Esophagus muscularis mucosa (tissue), 4 donors: ENCODE measurements around the gene PLPP7. TPM values are rescaled to one million over a fixed set of nuclear protein-coding genes. Genes with fewer than 3 reads are reported as not detected.
"Not testable (repeated sequence)": the region's sequence is repeated elsewhere in the genome, so short reads cannot be mapped to it uniquely, and the experiment has no call there.

Experiments
- DNase-seq: peaks from one replicate; pipeline ENCODE4 v3.0.0-alpha.2; 2017; ENCODE audit errors: extremely low spot score
- H3K27ac ChIP-seq, 4 donors: fragments of 200-600 bp; sonication (generic); replicated peaks in 1 of 4; 1 replicate in 3 of 4; 2 replicates in 1 of 4; pipeline ENCODE4 v1.5.1; 2016 to 2019; ENCODE audit warnings: mild to moderate bottlenecking in 1 of 4
- H3K27me3 ChIP-seq, 4 donors: fragments of 200-600 bp; sonication (generic); one replicate each; pipeline versions ENCODE4 v1.5.1 to v1.6.0; 2016 to 2019
- H3K36me3 ChIP-seq, 4 donors: fragments of 200-600 bp; sonication (generic); one replicate each; pipeline ENCODE4 v1.5.1; 2016 to 2019
- H3K4me1 ChIP-seq, 4 donors: fragments of 200-600 bp; sonication (generic); one replicate each; pipeline ENCODE4 v1.5.1; 2016 to 2019
- H3K4me3 ChIP-seq, 4 donors: fragments of 200-600 bp; sonication (generic); 1 replicate in 2 of 4; 2 replicates in 2 of 4; pipeline ENCODE4 v1.5.1; 2016 to 2019; ENCODE audit warnings: mild to moderate bottlenecking in 4 of 4, moderate library complexity in 1 of 4
- H3K9me3 ChIP-seq, 4 donors: fragments of 200-600 bp; sonication (generic); 1 replicate in 3 of 4; 2 replicates in 1 of 4; pipeline ENCODE4 v1.5.1; 2016 to 2019
- CTCF ChIP-seq, 3 experiments: fragments of 200-600 bp in 2 of 3; fragments of 450-650 bp in 1 of 3; sonication (generic) in 2 of 3; IDR thresholded peaks; one replicate each; pipeline ENCODE4 v1.5.1; 2017 to 2019; ENCODE audit warnings: antibody characterized with exemption in 3 of 3, mild to moderate bottlenecking in 2 of 3, moderate library complexity in 1 of 3
- EP300 ChIP-seq: sonication (generic); formaldehyde crosslinking; IDR thresholded peaks from one replicate; pipeline ENCODE4 v1.6.1; 2017; ENCODE audit warnings: antibody characterized with exemption
- POLR2A ChIP-seq: fragments of 450-650 bp; IDR thresholded peaks from one replicate; pipeline ENCODE4 v1.6.1; 2017; ENCODE audit warnings: antibody characterized with exemption, moderate library complexity, mild to moderate bottlenecking, low read depth
- POLR2AphosphoS5 ChIP-seq, 2 donors: sonication (generic); formaldehyde crosslinking; IDR thresholded peaks; one replicate each; pipeline ENCODE4 v1.6.1; 2017; ENCODE audit warnings: antibody characterized with exemption in 2 of 2
- WGBS: methylation state at CpG from one replicate; pipeline ENCODE4 v1.1.5; 2018; 5-methylcytosine and 5-hydroxymethylcytosine counted together
- intact Hi-C: fragments of 100-400 bp; cut with DNase I; formaldehyde crosslinking; loops from one replicate; pipeline ENCODE4 v1.15.1; 2023
- total RNA-seq, 4 donors: library from RNA; depleted of rRNA; stranded (reverse); fragments of >200 nt; gene quantifications; one replicate each; pipeline versions ENCODE4 v1.1.0 to v1.2.1, GENCODE V29; 2016

Gene PLPP7
- total RNA-seq, 4 donors from 2014 or later = 11.4 to 22.5 (median 14.4) TPM

DNA sequence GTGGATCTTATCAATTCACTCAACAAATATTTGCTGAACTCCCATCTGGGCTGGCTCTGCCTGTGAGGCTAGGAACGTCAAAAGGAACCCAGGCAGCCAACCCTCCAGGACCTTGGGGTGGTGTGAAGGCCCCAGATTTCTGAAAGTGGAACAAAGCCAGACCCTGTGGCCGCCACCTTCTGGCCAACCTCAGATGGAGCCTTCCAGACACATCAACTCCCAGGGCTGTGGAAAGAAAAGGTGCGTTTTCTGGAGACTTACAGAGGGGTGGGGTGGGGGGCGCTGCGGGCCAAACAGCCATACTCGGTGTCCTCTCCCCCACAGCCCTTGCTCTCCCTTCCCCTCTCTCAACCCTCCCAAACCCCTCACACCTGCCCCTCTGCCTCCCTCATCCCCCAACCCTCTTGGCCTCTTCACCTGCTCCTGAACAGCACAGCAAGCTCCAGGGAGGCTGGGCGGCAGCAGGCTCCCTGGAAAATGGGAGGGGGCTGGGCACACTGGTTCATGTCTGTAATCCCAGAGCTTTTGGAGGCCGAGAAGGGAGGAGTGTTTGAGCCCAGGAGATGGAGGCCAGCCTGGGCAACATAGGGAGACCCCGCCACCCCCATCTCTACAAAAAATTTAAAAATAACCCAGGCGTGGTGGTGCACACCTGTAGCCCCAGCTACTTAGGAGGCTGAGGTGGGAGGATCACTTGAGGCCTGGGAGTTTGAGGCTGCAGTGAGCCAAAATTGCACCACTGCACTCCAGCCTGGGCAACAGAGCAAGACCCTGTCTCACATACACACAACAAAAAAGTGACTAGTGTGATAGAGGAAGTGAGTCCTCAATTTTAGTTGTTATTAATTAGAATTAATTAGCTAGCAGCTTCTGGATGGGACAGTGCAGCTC is 59.4 kb downstream of the PLPP7 start:
- peaks cover 3 to 13% (median 10%) of the 10 kb centered on the region in 4 donors for H3K4me1 ChIP-seq
- peaks cover 0 to 21% (median 2%) of the 10 kb centered on the region in 4 donors for H3K27me3 ChIP-seq
- H3K36me3 ChIP-seq = no peaks in the 10 kb centered on the region
- no peaks in the 10 kb centered on the region for H3K9me3 ChIP-seq
- H3K27ac ChIP-seq = no peak overlapping the region
- intact Hi-C loops = loop anchor here (5.0 kb wide), 1 partner anchor 128 kb away; no protein-coding TSS in a partner anchor
- DNase-seq = no peak
- no peak overlapping the region for H3K4me3 ChIP-seq
- TF ChIP-seq EP300 = no peak
- TF ChIP-seq POLR2A = no peak
- no peak for TF ChIP-seq POLR2AphosphoS5 (IDR thresholded peaks at IDR 0.05)
- TF ChIP-seq CTCF (IDR thresholded peaks at IDR 0.05) = no peak
- WGBS = 81% methylated on average over 6 of the region's 10 CpGs

GRCh38 chr9:131349522-131349880 is 60.0 kb downstream of the PLPP7 start:
- DNase-seq = no peak
- Histone ChIP-seq H3K27me3 (peaks cover 0 to 21% (median 2%) of the 10 kb centered on the region in 4 donors), H3K9me3 (no peaks in the 10 kb centered on the region), H3K36me3 (no peaks in the 10 kb centered on the region), H3K27ac (no peak overlapping the region), H3K4me1 (peaks cover 3 to 13% (median 10%) of the 10 kb centered on the region in 4 donors), H3K4me3 (peak overlapping the region in 3 of 4 donors; percentile 30 to 39 (median 34))
- 95% methylated on average over 3 of the region's 5 CpGs for WGBS
- TF ChIP-seq CTCF (IDR thresholded peaks at IDR 0.05) (no peak), EP300 (no peak), POLR2A (no peak), POLR2AphosphoS5 (IDR thresholded peaks at IDR 0.05) (no peak)
- intact Hi-C loops = loop anchor here (5.0 kb wide), 1 partner anchor 128 kb away; no protein-coding TSS in a partner anchor

DNA sequence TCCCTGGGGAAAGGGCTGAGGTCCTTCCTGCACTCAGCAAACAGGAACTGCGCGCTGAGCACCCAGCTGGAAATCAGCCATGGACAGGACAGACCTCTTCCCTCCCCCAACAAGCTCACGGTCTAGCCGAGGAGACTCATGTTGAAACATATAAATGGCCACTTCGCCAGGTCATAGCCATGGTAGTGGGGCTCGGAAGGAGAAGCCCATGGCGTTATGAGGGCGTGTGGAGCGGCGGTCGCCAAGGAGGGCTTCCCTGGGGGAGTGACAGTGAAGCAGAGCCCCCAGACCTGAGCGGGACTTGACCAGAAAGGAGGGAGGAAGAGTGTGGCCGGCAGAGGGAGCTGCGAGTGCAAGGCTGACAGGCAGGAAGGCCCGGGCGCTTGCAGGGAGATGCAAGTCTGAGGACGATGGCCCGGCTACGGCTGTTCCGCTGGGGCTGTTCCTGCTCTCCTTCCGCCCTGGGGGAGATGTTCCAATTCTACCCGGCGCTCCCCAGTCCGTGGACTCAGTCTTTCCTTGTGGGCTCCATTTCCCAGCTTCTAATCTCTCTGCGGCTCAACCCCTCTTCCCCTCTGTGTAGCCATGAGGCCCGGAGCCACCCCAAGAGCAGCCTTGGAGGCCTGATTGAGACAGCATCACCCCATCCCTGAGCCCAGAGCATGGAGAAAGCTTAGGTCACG is 60.5 kb downstream of the PLPP7 start:
- H3K4me1 ChIP-seq = peaks cover 3 to 13% (median 10%) of the 10 kb centered on the region in 4 donors
- 11% methylated on average over 25 of the region's 27 CpGs for WGBS
- H3K36me3 ChIP-seq = no peaks in the 10 kb centered on the region
- H3K27me3 ChIP-seq = peaks cover 0 to 17% (median 2%) of the 10 kb centered on the region in 4 donors
- intact Hi-C loops = loop anchor here (5.0 to 10.0 kb wide), 3 partner anchors 72 to 395 kb away; partner anchors contain the start of gene RAPGEF1
- DNase-seq = peak; percentile 97
- no peaks in the 10 kb centered on the region for H3K9me3 ChIP-seq
- TF ChIP-seq POLR2AphosphoS5 (IDR thresholded peaks at IDR 0.05) = peak; percentile 20 to 41
- no peak for TF ChIP-seq EP300
- TF ChIP-seq CTCF (IDR thresholded peaks at IDR 0.05) = peak; percentile 84 to 89 (median 88)
- H3K27ac ChIP-seq = no peak overlapping the region
- H3K4me3 ChIP-seq = peak overlapping the region; percentile 30 to 44 (median 36)

GRCh38 chr9:131356479-131356878 is 67.0 kb downstream of the PLPP7 start:
- not testable (repeated sequence) for DNase-seq, H3K27me3 ChIP-seq, H3K9me3 ChIP-seq, H3K4me1 ChIP-seq, H3K4me3 ChIP-seq, H3K36me3 ChIP-seq, H3K27ac ChIP-seq
- WGBS = 64% methylated on average over 5 of the region's 6 CpGs
- intact Hi-C loops = loop anchor here (10.0 kb wide), 1 partner anchor 388 kb away; the partner anchor contains the start of gene RAPGEF1

GRCh38 chr9:131358556-131358955 is 69.0 kb downstream of the PLPP7 start:
- WGBS = 90% methylated on average over 10 of the region's 10 CpGs
- intact Hi-C loops = loop anchor here (10.0 kb wide), 1 partner anchor 386 kb away; the partner anchor contains the start of gene RAPGEF1
- H3K9me3 ChIP-seq = no peaks in the 10 kb centered on the region
- TF ChIP-seq POLR2AphosphoS5 (IDR thresholded peaks at IDR 0.05) (no peak), EP300 (no peak), CTCF (IDR thresholded peaks at IDR 0.05) (no peak), POLR2A (no peak)
- H3K4me1 ChIP-seq = peaks cover 4 to 12% (median 10%) of the 10 kb centered on the region in 4 donors
- H3K36me3 ChIP-seq = no peaks in the 10 kb centered on the region
- no peak overlapping the region for H3K27ac ChIP-seq
- no peak for DNase-seq
- no peak overlapping the region for H3K4me3 ChIP-seq
- H3K27me3 ChIP-seq = no peaks in the 10 kb centered on the region
